GM18858 (cell line): ENCODE results near the gene ACMSD.
"Not testable (repeated sequence)": the region's sequence is repeated elsewhere in the genome, so short reads cannot be mapped to it uniquely, and the experiment has no call there.

Source experiments
- ATAC-seq: cut with Tn5 transposase; IDR thresholded peaks from one replicate; pipeline ENCODE4 v1.9.1; 2021; ENCODE audit not compliant: unreplicated experiment

The ACMSD gene

GRCh38 chr2:134905168-134905567 lies 66.8 kb downstream of the ACMSD start:
- no peak for ATAC-seq

GRCh38 chr2:134906726-134907125 lies 68.3 kb downstream of the ACMSD start:
- ATAC-seq, result no peak

DNA sequence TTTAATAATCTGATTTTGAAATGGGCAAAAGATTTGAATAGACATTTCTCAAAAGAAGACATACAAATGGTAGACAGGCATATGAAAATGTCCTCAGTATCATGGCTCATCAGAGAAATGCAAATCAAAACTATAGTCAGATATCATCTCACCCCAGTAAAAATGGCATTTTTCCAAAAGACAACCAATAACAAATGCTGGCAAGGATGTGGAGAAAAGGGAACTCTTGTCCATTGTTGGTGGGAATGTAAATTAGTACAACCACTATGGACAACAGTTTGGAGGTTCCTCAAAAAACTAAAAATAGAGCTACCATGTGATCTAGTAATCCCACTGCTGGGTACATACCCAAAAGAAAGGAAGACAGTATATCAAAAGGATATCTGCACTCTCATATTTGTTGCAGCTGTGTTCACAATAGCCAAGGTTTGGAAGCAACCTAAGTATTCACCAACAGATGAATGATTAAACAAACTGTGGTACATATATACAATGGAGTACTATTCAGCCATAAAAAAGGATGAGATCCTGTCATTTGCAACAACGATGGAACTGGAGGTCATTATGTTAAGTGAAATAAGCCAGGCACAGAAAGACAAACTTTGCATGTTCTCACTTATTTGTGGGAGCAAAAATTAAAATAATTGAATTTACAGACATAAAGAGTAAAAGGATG lies 69.2 kb downstream of the ACMSD start:
- not testable (repeated sequence) for ATAC-seq

- ATAC-seq, result no peak
These were observed 72.5 kb downstream of the ACMSD start for GRCh38 chr2:134910763-134911399.

GRCh38 chr2:134911400-134911785 lies 73.0 kb downstream of the ACMSD start:
- no peak for ATAC-seq

DNA sequence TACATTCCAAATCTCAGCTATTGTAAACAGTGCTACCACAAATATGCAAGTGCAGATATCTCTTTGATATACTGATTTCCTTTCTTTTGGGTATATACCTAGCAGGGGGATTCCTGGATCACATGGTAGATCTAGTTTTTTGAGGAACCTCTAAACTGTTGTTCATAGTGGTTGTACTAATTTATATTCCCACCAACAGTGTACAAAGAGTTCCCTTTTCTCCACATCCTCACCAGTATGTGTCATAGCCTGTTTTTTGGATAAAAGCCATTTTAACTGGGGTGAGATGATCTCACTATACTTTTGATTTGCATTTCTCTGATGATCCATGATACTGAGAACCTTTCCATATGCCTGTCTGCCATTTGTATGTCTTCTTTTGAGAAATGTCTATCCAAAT lies 73.9 kb downstream of the ACMSD start:
- no peak for ATAC-seq

DNA sequence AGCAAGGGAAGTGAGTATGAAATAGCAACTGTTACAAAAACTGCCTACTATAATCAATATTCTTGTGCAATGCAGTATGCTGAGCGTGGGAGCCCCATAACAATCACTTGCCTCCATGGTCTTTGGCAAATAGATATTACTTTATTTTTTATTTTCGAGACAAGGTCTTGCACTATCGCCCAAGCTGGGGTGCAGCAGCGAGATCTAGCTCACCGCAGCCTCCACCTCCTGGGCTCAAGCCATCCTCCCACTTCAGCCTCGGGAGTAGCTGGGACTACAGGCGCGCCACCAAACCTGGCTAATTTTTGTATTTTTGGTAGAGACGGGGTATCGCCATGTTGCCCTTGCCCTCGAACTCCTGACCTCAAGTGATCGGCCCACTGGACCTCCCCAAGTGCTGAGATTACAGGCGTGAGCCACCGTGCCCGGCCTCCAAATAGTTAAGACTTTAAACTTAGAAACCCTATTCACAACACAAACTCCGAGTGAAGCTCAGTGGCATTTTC lies 79.0 kb downstream of the ACMSD start:
- no peak for ATAC-seq

DNA sequence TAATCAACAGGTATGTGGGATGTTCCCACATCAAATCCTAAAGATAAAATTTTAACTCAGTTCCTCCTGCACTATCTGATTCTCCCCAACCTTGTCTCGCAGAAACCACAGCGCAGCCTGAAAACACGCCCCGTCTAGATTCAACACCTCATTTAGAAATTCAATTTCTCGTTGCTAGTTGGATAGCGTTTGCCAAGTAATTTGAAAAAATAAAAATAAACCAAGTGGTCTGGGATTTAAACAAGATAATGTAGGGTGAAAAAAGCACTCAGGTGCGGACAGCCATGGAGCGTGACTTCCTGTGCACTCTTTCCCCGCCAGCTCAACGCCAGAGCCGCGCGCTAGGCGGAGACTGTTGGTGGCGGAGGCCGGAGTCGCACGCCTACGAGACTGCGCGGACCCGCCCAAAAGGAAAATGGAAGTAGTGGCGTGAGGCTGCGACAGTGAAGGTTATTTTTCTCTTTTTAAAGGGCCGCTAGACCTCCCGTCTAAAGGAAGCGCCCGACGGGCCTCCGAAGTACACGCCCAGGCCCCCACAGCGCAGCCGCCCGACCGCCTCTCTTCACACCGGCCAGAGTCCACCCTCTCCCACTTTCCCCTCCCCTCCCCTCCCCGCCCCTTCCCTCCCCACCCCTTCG lies 79.6 kb downstream of the ACMSD start:
- peak; percentile 65 for ATAC-seq

- peak; percentile 82 for ATAC-seq
These were observed 80.3 kb downstream of the ACMSD start, which contains the start of gene CCNT2 for GRCh38 chr2:134918526-134919340. CCNT2 (plus strand) TSS chr2:134918822; CDS start chr2:134918855, 33 bp downstream.

DNA sequence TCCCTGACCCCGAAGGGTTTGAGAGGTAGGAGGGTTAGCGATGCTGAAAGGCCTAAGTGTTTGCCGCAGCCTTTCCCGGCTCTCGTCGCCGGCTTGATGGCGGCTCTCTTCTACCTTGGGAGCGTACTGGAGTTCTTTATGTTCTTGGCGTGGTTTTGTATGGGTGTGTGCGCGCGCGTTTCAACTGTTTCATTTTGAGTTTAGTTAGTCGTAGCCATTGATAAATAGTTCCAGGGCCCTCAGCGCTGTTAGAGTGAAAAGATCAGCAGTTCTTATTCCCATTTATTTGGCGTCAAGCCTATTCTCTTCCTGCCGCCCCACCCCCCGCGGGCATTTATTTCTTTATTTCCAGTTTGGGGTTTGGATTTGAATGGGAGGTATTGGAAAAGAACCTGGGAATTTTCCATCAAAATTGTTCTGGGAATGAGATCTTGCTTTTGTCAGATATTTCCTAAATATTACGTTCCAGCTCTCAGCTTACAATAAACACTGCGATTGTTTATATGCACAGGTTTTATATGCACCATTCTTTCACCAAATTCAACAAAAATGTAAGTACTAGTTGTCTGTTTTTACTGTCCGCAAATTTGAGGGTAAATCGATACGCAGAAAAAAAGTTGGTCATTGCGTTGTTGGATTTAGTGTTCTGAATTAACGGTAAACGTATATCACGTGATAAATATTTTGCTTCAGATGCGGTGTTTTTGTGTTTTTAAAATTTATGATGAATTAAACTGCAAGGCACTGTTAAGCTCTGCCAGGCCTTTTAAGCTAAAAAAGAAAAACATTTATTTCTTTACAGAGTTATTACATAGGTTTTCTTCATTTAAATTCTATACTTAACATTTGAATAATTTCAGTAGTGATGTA lies 81.2 kb downstream of the ACMSD start:
- ATAC-seq, result no peak

DNA sequence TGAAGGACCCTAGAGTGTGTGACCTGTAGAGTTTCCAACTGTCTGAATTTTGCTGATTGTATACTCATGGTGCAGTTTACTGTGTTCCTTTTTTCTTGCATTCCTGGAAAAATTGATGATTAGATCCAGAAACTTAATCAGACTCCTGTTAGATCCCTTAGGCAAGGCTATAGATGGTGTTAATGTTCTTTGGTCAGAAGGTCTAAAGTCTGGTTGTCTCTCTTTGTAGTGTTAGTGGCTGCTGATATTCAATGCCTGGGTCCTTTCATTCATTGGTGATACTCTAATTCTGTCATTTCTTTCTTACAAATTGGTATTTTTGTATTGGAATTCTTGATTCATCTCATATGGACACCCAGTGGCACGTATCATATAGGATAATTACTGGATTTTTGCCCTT lies 86.5 kb downstream of the ACMSD start:
- ATAC-seq, result no peak

- ATAC-seq, result no peak
These were observed 88.0 kb downstream of the ACMSD start for GRCh38 chr2:134926231-134926931.

- ATAC-seq, result no peak
These were observed 88.8 kb downstream of the ACMSD start for GRCh38 chr2:134927195-134927594.

DNA sequence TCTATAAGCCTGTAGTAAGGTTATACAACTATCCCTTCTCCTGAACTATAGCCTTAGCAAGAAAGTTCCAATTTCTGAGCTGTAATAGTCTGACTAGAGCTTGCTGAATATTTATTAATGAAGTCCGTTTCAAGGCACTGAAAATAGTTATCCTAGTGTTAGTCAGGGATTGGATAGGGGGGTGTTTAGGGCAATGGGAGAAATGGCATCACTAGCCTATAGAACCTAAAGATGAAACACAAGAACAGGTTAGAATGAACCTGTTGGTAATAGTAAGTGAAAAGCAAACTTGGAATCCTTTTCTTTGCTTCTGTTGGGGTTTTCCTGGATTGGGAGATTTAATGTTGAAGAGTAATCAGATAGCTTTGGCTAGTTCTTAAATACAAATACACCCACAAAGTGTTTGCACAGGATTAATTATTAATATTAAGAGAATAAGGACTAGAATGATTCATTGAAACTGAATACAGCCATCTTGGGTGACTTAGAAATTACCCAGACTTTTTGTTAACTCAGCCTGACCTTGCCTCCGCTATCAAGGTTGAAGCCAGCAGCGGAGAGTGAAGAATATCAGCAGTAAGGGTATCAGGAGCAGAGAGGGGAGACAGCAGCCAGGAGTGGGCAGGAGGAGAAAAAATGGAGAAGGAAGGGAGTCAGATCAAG lies 94.6 kb downstream of the ACMSD start:
- no peak for ATAC-seq

DNA sequence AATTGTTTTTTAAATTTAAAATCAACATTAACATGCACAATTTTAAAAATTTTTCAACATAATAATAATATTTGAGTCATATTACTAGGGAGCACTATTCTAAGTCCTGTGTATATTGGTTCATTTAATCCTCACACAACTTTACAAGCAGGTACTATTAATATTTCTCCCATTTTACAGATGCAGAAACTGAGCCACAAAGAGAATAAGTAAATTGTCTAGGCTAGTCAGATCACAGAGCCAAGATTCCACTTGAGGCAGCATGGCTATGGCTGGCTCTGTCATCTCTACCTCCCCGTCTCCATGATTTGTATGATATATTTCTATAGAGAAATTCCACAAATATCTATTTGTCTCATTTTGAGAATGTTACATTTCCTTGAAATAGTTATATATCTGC lies 95.3 kb downstream of the ACMSD start:
- no peak for ATAC-seq

DNA sequence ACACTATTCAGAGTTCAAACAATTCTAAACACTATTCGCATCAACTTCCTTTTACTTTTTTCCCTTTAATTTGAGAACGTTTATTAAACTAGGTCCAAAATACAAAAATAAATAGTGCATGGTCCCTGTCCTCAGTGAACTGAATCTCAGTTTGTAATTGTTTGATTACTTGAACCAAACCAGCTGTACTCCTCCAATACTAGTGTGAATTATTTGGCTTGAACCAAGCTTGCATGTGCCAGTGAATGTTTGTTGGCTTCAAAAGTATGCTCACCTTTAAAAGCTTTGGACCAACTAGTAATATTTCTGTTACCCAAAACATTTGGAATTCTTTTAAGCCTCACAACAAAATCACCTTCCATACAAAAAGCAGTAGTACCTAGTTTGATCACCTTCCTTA lies 95.7 kb downstream of the ACMSD start:
- ATAC-seq, result no peak

GRCh38 chr2:134934641-134935040 lies 96.2 kb downstream of the ACMSD start:
- no peak for ATAC-seq

GRCh38 chr2:134936691-134937090 lies 98.3 kb downstream of the ACMSD start:
- no peak for ATAC-seq

DNA sequence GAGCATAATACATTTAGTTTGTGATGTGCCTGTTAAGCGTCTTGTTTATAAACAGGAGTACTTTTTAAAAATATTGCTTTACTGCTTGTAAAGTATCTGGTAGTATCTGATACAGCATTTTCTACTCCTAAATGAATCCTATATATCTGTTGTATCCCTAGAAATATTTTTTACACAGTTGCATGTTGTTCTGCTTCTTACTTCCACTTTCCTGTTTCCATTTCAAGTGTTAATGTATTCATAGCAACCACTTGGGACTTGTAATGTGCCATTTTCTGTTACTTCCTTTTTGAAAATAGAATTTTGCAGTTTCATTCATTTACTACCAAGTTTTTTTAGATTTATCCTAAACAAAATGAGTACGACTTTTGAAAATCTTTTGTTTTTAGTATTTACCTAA lies 105.1 kb downstream of the ACMSD start:
- ATAC-seq, result peak; percentile 62
